DND-41 (cell line): ENCODE results near the gene STX4.

ENCODE experiments used
- ATAC-seq: fragments of 200-7000 bp; cut with Tn5 transposase; 3 replicates; pipeline ENCODE4 v1.9.1; 2021; ENCODE audit warnings: low read depth; ENCODE audit not compliant: insufficient read depth
- DNase-seq: peaks from one replicate; pipeline ENCODE4 v3.0.0-alpha.2; 2020
- H2AFZ ChIP-seq: 2 replicates; pipeline ENCODE4 v1.6.0; 2012; ENCODE audit warnings: low read depth, low read length
- H3K27ac ChIP-seq: 2 replicates; pipeline ENCODE4 v1.5.1; 2012; ENCODE audit warnings: low read length, inconsistent platforms
- H3K27me3 ChIP-seq: fragments of 200-600 bp; sonication (generic); 2 replicates; pipeline ENCODE4 v1.6.0; 2012; ENCODE audit warnings: low read length, mild to moderate bottlenecking, inconsistent platforms; ENCODE audit not compliant: insufficient read depth, poor library complexity
- H3K36me3 ChIP-seq: 2 replicates; pipeline ENCODE4 v1.5.1; 2012; ENCODE audit warnings: low read length, inconsistent platforms; ENCODE audit not compliant: insufficient read depth
- H3K4me1 ChIP-seq: 2 replicates; pipeline ENCODE4 v1.5.1; 2012; ENCODE audit warnings: mild to moderate bottlenecking, low read length; ENCODE audit not compliant: insufficient read depth
- H3K4me2 ChIP-seq: 2 replicates; pipeline ENCODE4 v1.6.0; 2012; ENCODE audit warnings: mild to moderate bottlenecking, moderate library complexity, low read length, inconsistent platforms; ENCODE audit not compliant: insufficient read depth
- H3K4me3 ChIP-seq, 2 experiments: fragments of 200-600 bp in 1 of 2; shearing (Covaris generic) in 1 of 2; 2 replicates each; pipeline ENCODE4 v1.5.1; 2012 to 2016; ENCODE audit warnings: inconsistent platforms in 2 of 2, low read length in 2 of 2, mild to moderate bottlenecking in 2 of 2, low read depth in 1 of 2, moderate library complexity in 1 of 2
- H3K79me2 ChIP-seq: 2 replicates; pipeline ENCODE4 v1.6.0; 2012; ENCODE audit warnings: low read length, inconsistent platforms; ENCODE audit not compliant: insufficient read depth
- H3K9ac ChIP-seq: 2 replicates; pipeline ENCODE4 v1.6.0; 2012; ENCODE audit warnings: low read depth, mild to moderate bottlenecking, inconsistent platforms, low read length, moderate library complexity
- H3K9me3 ChIP-seq: 2 replicates; pipeline ENCODE4 v1.5.1; 2012; ENCODE audit warnings: low read length, moderate library complexity, mild to moderate bottlenecking, inconsistent platforms; ENCODE audit not compliant: insufficient read depth, severe bottlenecking
- H4K20me1 ChIP-seq: 2 replicates; pipeline ENCODE4 v1.6.0; 2012; ENCODE audit warnings: low read length; ENCODE audit not compliant: insufficient read depth
- CTCF ChIP-seq: IDR thresholded peaks from 2 replicates; pipeline ENCODE4 v1.5.1; 2012; ENCODE audit warnings: borderline replicate concordance, low read length, moderate library complexity, mild to moderate bottlenecking; ENCODE audit not compliant: poor library complexity, severe bottlenecking; ENCODE audit errors: extremely low read depth
- EZH2 ChIP-seq: IDR thresholded peaks from 3 replicates; pipeline ENCODE4 v1.6.1; 2012; ENCODE audit warnings: borderline replicate concordance, low read depth, mild to moderate bottlenecking, moderate library complexity, low read length, inconsistent platforms; ENCODE audit not compliant: severe bottlenecking

The STX4 gene

GRCh38 chr16:30996985-30997724 lies 36.2 kb upstream of the STX4 start:
- Histone ChIP-seq H3K4me1 (no peaks in the 10 kb centered on the region), H3K36me3 (no peaks in the 10 kb centered on the region), H4K20me1 (no peaks in the 10 kb centered on the region; the same call in 1 of the 2 replicates), H3K4me2 (no peak overlapping the region), H3K4me3 (no peak overlapping the region), H3K9me3 (no peaks in the 10 kb centered on the region), H3K27me3 (no peaks in the 10 kb centered on the region), H3K27ac (no peak overlapping the region), H3K79me2 (no peaks in the 10 kb centered on the region), H3K9ac (no peak overlapping the region), H2AFZ (no peak overlapping the region)
- ATAC-seq = peak; percentile 37; the same call in 1 of the 3 replicates
- DNase-seq = no peak
- TF ChIP-seq CTCF (no peak), EZH2 (no peak)

GRCh38 chr16:30997725-30998711 lies 35.3 kb upstream of the STX4 start:
- Histone ChIP-seq H3K4me1 (no peaks in the 10 kb centered on the region), H3K79me2 (no peaks in the 10 kb centered on the region), H4K20me1 (no peaks in the 10 kb centered on the region; the same call in 1 of the 2 replicates), H3K36me3 (no peaks in the 10 kb centered on the region), H3K27me3 (no peaks in the 10 kb centered on the region), H3K4me2 (no peak overlapping the region), H3K27ac (no peak overlapping the region), H2AFZ (no peak overlapping the region), H3K9me3 (no peaks in the 10 kb centered on the region), H3K9ac (no peak overlapping the region), H3K4me3 (no peak overlapping the region)
- no peak for ATAC-seq
- no peak for TF ChIP-seq CTCF
- TF ChIP-seq EZH2 = no peak
- no peak for DNase-seq

GRCh38 chr16:30998852-30999761 lies 34.3 kb upstream of the STX4 start:
- Histone ChIP-seq H3K9ac (no peak overlapping the region), H3K36me3 (no peaks in the 10 kb centered on the region), H3K27me3 (no peaks in the 10 kb centered on the region), H3K4me1 (no peaks in the 10 kb centered on the region), H3K4me3 (no peak overlapping the region), H3K4me2 (no peak overlapping the region), H4K20me1 (no peaks in the 10 kb centered on the region; the same call in 1 of the 2 replicates), H3K27ac (no peak overlapping the region), H3K9me3 (no peaks in the 10 kb centered on the region), H2AFZ (no peak overlapping the region), H3K79me2 (no peaks in the 10 kb centered on the region)
- ATAC-seq = no peak
- no peak for DNase-seq
- TF ChIP-seq CTCF (no peak), EZH2 (no peak)
